Measurements from ENCODE around the gene ECE1. TPM values are rescaled to one million over a fixed set of nuclear protein-coding genes. Genes with fewer than 3 reads are reported as not detected.
A peak's percentile ranks its signal among the peaks of the same experiment; 100 is the strongest.

Gene ECE1
- total and polyA plus RNA-seq, 9 of the 15 experiments (the other 6 are each of a cell fraction or from before 2014, with no cell fraction given) = 0.56 to 34.8 (median 11.0) TPM

DNA sequence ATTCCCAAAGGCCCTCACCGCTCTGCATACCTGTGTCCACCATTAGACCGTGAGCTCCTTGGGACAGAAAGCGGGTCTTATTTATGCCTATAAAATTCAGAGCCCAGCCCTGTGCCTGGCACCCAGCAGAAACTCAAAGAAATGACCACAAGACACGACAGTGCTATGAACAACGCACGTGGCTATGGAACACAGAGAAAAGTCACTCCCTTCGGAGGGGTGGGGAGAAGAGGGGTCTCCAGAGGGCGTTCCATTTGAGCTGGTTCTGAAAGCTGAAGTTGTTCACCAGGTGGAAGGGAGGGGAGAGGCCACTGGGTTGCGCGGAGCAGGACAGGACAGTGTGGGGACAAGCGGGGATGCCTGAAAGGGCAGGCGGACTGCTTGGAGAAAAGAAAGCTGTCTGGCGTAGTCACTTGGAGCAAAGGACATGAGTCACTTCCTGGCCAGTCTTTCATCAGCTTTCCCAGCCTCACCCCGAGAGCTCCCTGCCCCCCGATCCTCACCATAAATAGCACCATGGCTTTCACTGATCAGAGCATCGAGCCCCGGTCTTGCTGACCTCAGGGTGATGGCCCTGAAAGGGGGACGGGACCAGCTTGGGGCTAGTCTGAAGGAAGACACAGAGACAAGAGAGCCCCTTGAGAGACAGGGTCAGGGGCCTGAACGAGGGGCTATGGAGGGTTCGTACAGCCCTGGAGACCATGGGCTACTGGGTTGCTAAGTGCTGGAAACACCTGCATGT lies 28.5 kb downstream of the ECE1 start (continued):
- TF ChIP-seq, protein P1, sequence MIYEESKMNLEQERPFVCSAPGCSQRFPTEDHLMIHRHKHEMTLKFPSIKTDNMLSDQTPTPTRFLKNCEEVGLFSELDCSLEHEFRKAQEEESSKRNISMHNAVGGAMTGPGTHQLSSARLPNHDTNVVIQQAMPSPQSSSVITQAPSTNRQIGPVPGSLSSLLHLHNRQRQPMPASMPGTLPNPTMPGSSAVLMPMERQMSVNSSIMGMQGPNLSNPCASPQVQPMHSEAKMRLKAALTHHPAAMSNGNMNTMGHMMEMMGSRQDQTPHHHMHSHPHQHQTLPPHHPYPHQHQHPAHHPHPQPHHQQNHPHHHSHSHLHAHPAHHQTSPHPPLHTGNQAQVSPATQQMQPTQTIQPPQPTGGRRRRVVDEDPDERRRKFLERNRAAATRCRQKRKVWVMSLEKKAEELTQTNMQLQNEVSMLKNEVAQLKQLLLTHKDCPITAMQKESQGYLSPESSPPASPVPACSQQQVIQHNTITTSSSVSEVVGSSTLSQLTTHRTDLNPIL (CRISPR knock-in tag; IDR thresholded peaks at IDR 0.05) = no peak
- peak; percentile 88 for TF ChIP-seq SMARCE1 (IDR thresholded peaks at IDR 0.05)
- TF ChIP-seq, protein P2, sequence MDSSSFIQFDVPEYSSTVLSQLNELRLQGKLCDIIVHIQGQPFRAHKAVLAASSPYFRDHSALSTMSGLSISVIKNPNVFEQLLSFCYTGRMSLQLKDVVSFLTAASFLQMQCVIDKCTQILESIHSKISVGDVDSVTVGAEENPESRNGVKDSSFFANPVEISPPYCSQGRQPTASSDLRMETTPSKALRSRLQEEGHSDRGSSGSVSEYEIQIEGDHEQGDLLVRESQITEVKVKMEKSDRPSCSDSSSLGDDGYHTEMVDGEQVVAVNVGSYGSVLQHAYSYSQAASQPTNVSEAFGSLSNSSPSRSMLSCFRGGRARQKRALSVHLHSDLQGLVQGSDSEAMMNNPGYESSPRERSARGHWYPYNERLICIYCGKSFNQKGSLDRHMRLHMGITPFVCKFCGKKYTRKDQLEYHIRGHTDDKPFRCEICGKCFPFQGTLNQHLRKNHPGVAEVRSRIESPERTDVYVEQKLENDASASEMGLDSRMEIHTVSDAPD (CRISPR knock-in tag; IDR thresholded peaks at IDR 0.05) = no peak
- TF ChIP-seq RFX5 (IDR thresholded peaks at IDR 0.05; ENCODE audit: low read depth, low read length) = no peak
- TF ChIP-seq, protein P3, sequence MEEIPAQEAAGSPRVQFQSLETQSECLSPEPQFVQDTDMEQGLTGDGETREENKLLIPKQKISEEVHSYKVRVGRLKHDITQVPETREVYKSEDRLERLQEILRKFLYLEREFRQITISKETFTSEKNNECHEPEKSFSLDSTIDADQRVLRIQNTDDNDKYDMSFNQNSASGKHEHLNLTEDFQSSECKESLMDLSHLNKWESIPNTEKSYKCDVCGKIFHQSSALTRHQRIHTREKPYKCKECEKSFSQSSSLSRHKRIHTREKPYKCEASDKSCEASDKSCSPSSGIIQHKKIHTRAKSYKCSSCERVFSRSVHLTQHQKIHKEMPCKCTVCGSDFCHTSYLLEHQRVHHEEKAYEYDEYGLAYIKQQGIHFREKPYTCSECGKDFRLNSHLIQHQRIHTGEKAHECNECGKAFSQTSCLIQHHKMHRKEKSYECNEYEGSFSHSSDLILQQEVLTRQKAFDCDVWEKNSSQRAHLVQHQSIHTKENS (CRISPR knock-in tag; IDR thresholded peaks at IDR 0.05) = no peak
- TF ChIP-seq ZNF311 (CRISPR knock-in tag; IDR thresholded peaks at IDR 0.05) = no peak
- TF ChIP-seq RBBP5 (IDR thresholded peaks at IDR 0.05; ENCODE audit: borderline replicate concordance, insufficient read depth, low read length, poor library complexity, severe bottlenecking) = peak; percentile 39
- no peak for TF ChIP-seq ZNF140 (CRISPR knock-in tag; IDR thresholded peaks at IDR 0.05)
- no peak for TF ChIP-seq SREBF1 (IDR thresholded peaks at IDR 0.05; ENCODE audit: borderline replicate concordance, low read depth, low read length)
- no peak for TF ChIP-seq ZNF165 (CRISPR knock-in tag; IDR thresholded peaks at IDR 0.05; ENCODE audit: borderline replicate concordance)
- TF ChIP-seq ZKSCAN1 (IDR thresholded peaks at IDR 0.05; ENCODE audit: low read depth, low read length) = peak; percentile 26; the same call in 1 of the 2 replicates
- TF ChIP-seq ZNF12 (CRISPR knock-in tag; IDR thresholded peaks at IDR 0.05) = no peak
- no peak for TF ChIP-seq SRSF7 (optimal IDR thresholded peaks at IDR 0.05; ENCODE audit: low read depth, low read length)
- no peak for TF ChIP-seq ZNF184 (CRISPR knock-in tag; IDR thresholded peaks at IDR 0.05)
- no peak for TF ChIP-seq ZNF764 (CRISPR knock-in tag; IDR thresholded peaks at IDR 0.05; ENCODE audit: low read depth)
- TF ChIP-seq FOXJ2 (tag; IDR thresholded peaks at IDR 0.05) = no peak
- no peak for TF ChIP-seq NCOA6 (IDR thresholded peaks at IDR 0.05)
